IMR-90 (cell line): ENCODE data around the gene KDELR3.

Experiments used
- BHLHE40 ChIP-seq: fragments of 150-350 bp; IDR thresholded peaks from 2 replicates; pipeline ENCODE4 v1.6.1; 2016; ENCODE audit warnings: mild to moderate bottlenecking, low read depth, low read length
- CEBPB ChIP-seq: IDR thresholded peaks from 2 replicates; pipeline ENCODE4 v1.6.1; 2012; ENCODE audit warnings: low read depth, low read length, improper control_type of control experiment
- CHD1 ChIP-seq: IDR thresholded peaks from 2 replicates; pipeline ENCODE4 v1.6.1; 2012; ENCODE audit warnings: low read depth, low read length, improper control_type of control experiment
- CTCF ChIP-seq: conservative IDR thresholded peaks from 2 replicates; pipeline ENCODE4 v1.5.1; 2012; ENCODE audit warnings: mild to moderate bottlenecking, low read depth, low read length, improper control_type of control experiment
- FOS ChIP-seq: fragments of 150-350 bp; IDR thresholded peaks from 2 replicates; pipeline ENCODE4 v1.6.1; 2016; ENCODE audit warnings: low read depth, low read length
- MAFK ChIP-seq: IDR thresholded peaks from 2 replicates; pipeline ENCODE4 v1.6.1; 2012; ENCODE audit warnings: low read depth, low read length, improper control_type of control experiment
- MAZ ChIP-seq: IDR thresholded peaks from 2 replicates; pipeline ENCODE4 v1.6.1; 2012; ENCODE audit warnings: low read depth, mild to moderate bottlenecking, low read length, improper control_type of control experiment, moderate library complexity, borderline replicate concordance
- MXI1 ChIP-seq: IDR thresholded peaks from 2 replicates; pipeline ENCODE4 v1.6.1; 2012; ENCODE audit warnings: low read depth, mild to moderate bottlenecking, low read length, moderate library complexity, borderline replicate concordance
- POLR2A ChIP-seq: IDR thresholded peaks from 2 replicates; pipeline ENCODE4 v1.6.1; 2012; ENCODE audit warnings: mild to moderate bottlenecking, low read depth, low read length
- RAD21 ChIP-seq: IDR thresholded peaks from 2 replicates; pipeline ENCODE4 v1.6.1; 2012; ENCODE audit warnings: low read length, improper control_type of control experiment
- RFX5 ChIP-seq: IDR thresholded peaks from 2 replicates; pipeline ENCODE4 v1.8.0; 2012; ENCODE audit warnings: low read depth, mild to moderate bottlenecking, low read length, moderate library complexity
- SMC3 ChIP-seq: fragments of 150-350 bp; IDR thresholded peaks from 2 replicates; pipeline ENCODE4 v1.6.1; 2016; ENCODE audit warnings: low read depth, mild to moderate bottlenecking, antibody characterized with exemption, low read length, moderate library complexity
- USF2 ChIP-seq: fragments of 150-350 bp; IDR thresholded peaks from 2 replicates; pipeline ENCODE4 v1.6.1; 2017; ENCODE audit warnings: mild to moderate bottlenecking, antibody characterized with exemption, low read length, low read depth

- no peak for TF ChIP-seq RAD21
- no peak for TF ChIP-seq CTCF
- no peak for TF ChIP-seq POLR2A
- no peak for TF ChIP-seq CEBPB
- no peak for TF ChIP-seq USF2
- no peak for TF ChIP-seq RFX5
- TF ChIP-seq SMC3 = no peak
- TF ChIP-seq MAZ = no peak
- no peak for TF ChIP-seq CHD1
- no peak for TF ChIP-seq MXI1
- no peak for TF ChIP-seq FOS
- no peak for TF ChIP-seq MAFK
- no peak for TF ChIP-seq BHLHE40
Observed at GRCh38 chr22:38436629-38437395, 31.1 kb upstream of the KDELR3 start.
